K562 treated with DMSO at 1 percent for 4 hours (cell line): ENCODE results near the gene GOLGA2. TPM values are rescaled to one million over a fixed set of nuclear protein-coding genes. Genes with fewer than 3 reads are reported as not detected.

ENCODE experiments used
- total RNA-seq: library from RNA; unstranded; fragments of 300-600 nt; gene quantifications from 2 replicates; pipeline ENCODE4 v1.2.3, GENCODE V29; 2022; ENCODE audit not compliant: insufficient read depth

The GOLGA2 gene
- 95.4 and 101 TPM in 2 replicates for total RNA-seq

GRCh38 chr9:128275198-128276007 lies at the start of gene GOLGA2:
GOLGA2 (minus strand) TSS chr9:128276007; CDS start chr9:128275976, 31 bp downstream.

DNA sequence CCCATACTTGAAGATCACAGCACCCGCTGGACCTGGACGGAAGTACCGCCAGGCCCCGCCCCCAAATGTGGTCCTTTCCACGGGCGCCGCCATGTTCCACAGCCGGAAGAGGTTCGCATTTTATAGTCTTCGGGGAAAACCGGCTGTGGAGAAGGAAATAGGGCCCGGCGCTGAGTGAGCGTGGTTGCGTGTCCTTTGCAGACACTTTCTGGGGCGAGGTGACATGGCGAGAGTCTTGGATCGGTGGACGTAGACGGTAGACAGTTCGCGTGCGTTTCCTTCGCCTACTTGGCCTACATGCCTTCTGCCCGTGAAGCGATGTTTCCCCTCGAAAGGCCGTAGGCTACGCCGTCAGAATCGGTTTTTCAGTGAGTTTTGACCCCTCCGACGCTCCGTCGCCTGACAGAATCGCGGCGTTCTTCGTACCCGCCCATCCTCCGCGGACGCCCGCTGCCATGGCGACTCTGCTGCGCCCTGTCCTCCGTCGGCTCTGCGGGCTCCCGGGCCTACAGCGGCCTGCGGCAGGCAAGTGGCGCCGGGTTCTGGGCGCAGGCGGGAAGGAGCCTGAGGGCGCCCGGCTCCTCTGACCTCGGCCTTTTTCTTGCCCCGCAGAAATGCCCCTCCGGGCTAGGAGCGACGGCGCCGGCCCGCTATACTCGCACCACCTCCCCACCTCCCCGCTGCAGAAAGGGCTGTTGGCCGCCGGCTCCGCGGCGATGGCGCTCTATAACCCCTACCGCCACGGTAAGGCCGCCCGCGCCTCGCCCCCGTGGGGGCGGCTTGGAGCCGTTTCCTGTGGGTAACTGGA lies 46.8 kb upstream of the GOLGA2 start, which contains the start of the genes COQ4 and TRUB2:
TSS of gene COQ4 (plus strand) at position 436 of the 808 bp plus-strand sequence. CDS start at position 456, 20 bp downstream.
TSS of gene TRUB2 (minus strand) at position 44 of the 808 bp plus-strand sequence. CDS start at position 5, 39 bp downstream.

DNA sequence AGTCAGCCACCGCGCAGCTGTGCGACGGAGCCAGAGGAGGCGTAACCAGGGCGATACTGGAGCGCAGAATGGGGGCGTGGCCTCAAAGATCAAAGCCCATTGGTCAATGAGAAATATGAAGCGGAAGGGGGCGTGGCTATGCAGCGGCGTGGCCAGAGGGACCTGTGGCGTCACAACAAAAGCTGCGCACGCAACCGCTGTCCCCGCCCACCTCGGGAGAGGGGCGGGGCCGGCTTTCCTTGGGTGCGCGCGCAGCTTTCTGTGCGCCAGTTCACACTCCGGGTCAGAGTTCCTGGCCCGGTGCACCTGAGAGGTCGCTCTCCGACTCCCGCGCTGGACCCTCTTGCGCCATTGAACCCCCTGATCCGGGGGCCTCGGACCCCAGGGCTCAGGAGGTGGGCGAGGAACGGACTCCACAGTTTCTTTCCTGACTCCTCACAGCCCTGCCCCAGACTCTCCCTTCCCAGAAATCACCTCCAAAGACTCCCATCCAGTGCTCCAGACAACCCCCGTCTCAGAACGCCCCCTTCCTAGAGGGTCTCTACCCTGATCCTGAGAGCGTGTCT lies 284 bp upstream of the GOLGA2 start, which contains the start of gene SWI5:
TSS of gene SWI5 (plus strand) at position 269 of the 566 bp plus-strand sequence.

Other genes starting within 250 kb of the GOLGA2 start
- gene NAIF1, start 208.7 kb downstream of the GOLGA2 start, total RNA-seq, result 13.0 and 16.7 TPM in 2 replicates
- 31.9 and 37.2 TPM in 2 replicates for gene SLC25A25, start 207.8 kb downstream of the GOLGA2 start, total RNA-seq
- 54.6 and 60.2 TPM in 2 replicates for gene PTGES2, start 148.3 kb downstream of the GOLGA2 start, total RNA-seq
- gene LCN2, start 126.6 kb downstream of the GOLGA2 start, total RNA-seq, result not detected in 2 replicates
- 284 and 311 TPM in 2 replicates for gene BBLN, start 115.7 kb downstream of the GOLGA2 start, total RNA-seq
- 343 and 379 TPM in 2 replicates for gene CIZ1, start 84.4 kb downstream of the GOLGA2 start, total RNA-seq
- 37.5 and 41.5 TPM in 2 replicates for gene DNM1, start 72.6 kb downstream of the GOLGA2 start, total RNA-seq
- gene SWI5, start 269 bp upstream of the GOLGA2 start, total RNA-seq, result 119 and 149 TPM in 2 replicates
- 25.4 and 29.2 TPM in 2 replicates for gene TRUB2, start 46.4 kb upstream of the GOLGA2 start, total RNA-seq
- gene COQ4, start 46.8 kb upstream of the GOLGA2 start, total RNA-seq, result 98.0 and 105 TPM in 2 replicates
- 12.8 and 15.5 TPM in 2 replicates for gene SLC27A4, start 64.5 kb upstream of the GOLGA2 start, total RNA-seq
- gene URM1, start 95.4 kb upstream of the GOLGA2 start, total RNA-seq, result 40.9 and 42.9 TPM in 2 replicates
- gene CERCAM, start 144.8 kb upstream of the GOLGA2 start, total RNA-seq, result 33.3 and 41.6 TPM in 2 replicates
- gene ODF2, start 180.0 kb upstream of the GOLGA2 start, total RNA-seq, result 37.4 and 41.5 TPM in 2 replicates
- gene GLE1, start 228.7 kb upstream of the GOLGA2 start, total RNA-seq, result 29.2 and 29.9 TPM in 2 replicates